Psoas muscle (tissue), 8 donors: ENCODE results near the gene BRF1. TPM values are rescaled to one million over a fixed set of nuclear protein-coding genes. Genes with fewer than 3 reads are reported as not detected.

Source experiments
- ATAC-seq, 4 donors: fragments of 200-7000 bp; cut with Tn5 transposase; one replicate each; pipeline ENCODE4 v1.9.1; 2020; ENCODE audit warnings: moderate library complexity in 3 of 4, mild to moderate bottlenecking in 2 of 4
- DNase-seq, 2 donors: peaks; one replicate each; pipeline ENCODE4 v3.0.0-alpha.2; 2020
- H3K27ac ChIP-seq: fragments of 200-600 bp; one replicate; pipeline ENCODE4 v1.8.0; 2022
- H3K27me3 ChIP-seq, 3 donors: fragments of 200-600 bp in 1 of 3; one replicate each; pipeline versions ENCODE4 v1.6.1 to v1.8.0; 2013 to 2022; ENCODE audit warnings: low read length in 2 of 3, mild to moderate bottlenecking in 2 of 3, moderate library complexity in 1 of 3; ENCODE audit not compliant: insufficient read depth in 3 of 3
- H3K36me3 ChIP-seq, 2 donors: fragments of 200-600 bp in 1 of 2; one replicate each; pipeline versions ENCODE4 v1.6.1 to v1.8.0; 2013 to 2022; ENCODE audit warnings: low read depth in 1 of 2, mild to moderate bottlenecking in 1 of 2, moderate library complexity in 1 of 2; ENCODE audit not compliant: insufficient read depth in 1 of 2
- H3K4me1 ChIP-seq: fragments of 200-600 bp; one replicate; pipeline ENCODE4 v1.8.0; 2022
- H3K4me3 ChIP-seq: fragments of 200-600 bp; one replicate; pipeline ENCODE4 v1.8.0; 2022; ENCODE audit warnings: mild to moderate bottlenecking
- H3K9me3 ChIP-seq: fragments of 200-600 bp; one replicate; pipeline ENCODE4 v1.8.0; 2022
- CTCF ChIP-seq: fragments of 200-600 bp; IDR thresholded peaks from one replicate; pipeline ENCODE4 v1.8.0; 2022; ENCODE audit warnings: antibody characterized with exemption
- WGBS, 3 donors: extraction: QIAGEN DNeasy Blood & Tissue Kit; methylation state at CpG; one replicate each; pipeline versions ENCODE4 v1.1.6 to v1.1.7; 2013; 5-methylcytosine and 5-hydroxymethylcytosine counted together
- intact Hi-C, 2 donors: fragments of 100-400 bp; cut with DNase I; formaldehyde crosslinking; loops; one replicate each; pipeline versions ENCODE4 v1.11.0 to v1.14.2; 2022
- polyA plus RNA-seq, 3 donors: library from polyadenylated mRNA; stranded (reverse); fragments of 200-250 nt; gene quantifications; one replicate each; pipeline ENCODE4 v1.2.3, GENCODE V29; 2013
- total RNA-seq, 4 donors: library from RNA; stranded (reverse); fragmentation: NEBNext Ultra II Directional in 2 of 4; extraction: Animal tissue kit (Norgen Biotek cat#: 25700) in 2 of 4; gene quantifications; one replicate each; pipeline versions ENCODE4 v1.2.1 to v1.2.4, GENCODE V29; 2021 to 2023
- donor health status: healthy with polysubstance abuse.
- donor health status: DM: no; HTN: no; CAD: no; lungs with moderate emphysema.
- donor health status: Bipolar disorder and iron deficiency.
- donor health status: healthy.
- donor health status: DM: yes; HTN: yes; CAD: no.
- donor health status: DM: no; HTN: no; CAD: no.
- donor health status: DM: no; HTN: no; CAD: no.
- donor health status: DM: yes; HTN: yes; CAD: no.

The BRF1 gene
- total and polyA plus RNA-seq, 7 donors, result 12.9 to 26.2 (median 17.1) TPM

GRCh38 chr14:105173145-105173544 lies 127.7 kb downstream of the BRF1 start:
- Histone ChIP-seq H3K4me1 (peaks cover 52% of the 10 kb centered on the region), H3K27ac (no peak overlapping the region), H3K9me3 (no peaks in the 10 kb centered on the region), H3K36me3 (no peaks in the 10 kb centered on the region), H3K4me3 (no peak overlapping the region), H3K27me3 (no peaks in the 10 kb centered on the region)
- DNase-seq, result no peak
- no peak for TF ChIP-seq CTCF
- WGBS, 3 donors, result 96% methylated on average over 13 of the region's 13 CpGs
- no peak for ATAC-seq
- intact Hi-C loops, result no loop called here

- DNase-seq (no peak), ATAC-seq (no peak)
- H3K9me3 ChIP-seq, result no peaks in the 10 kb centered on the region
- H3K36me3 ChIP-seq, result no peaks in the 10 kb centered on the region
- no peak overlapping the region for H3K4me3 ChIP-seq
- no peaks in the 10 kb centered on the region for H3K27me3 ChIP-seq
- peaks cover 46% of the 10 kb centered on the region for H3K4me1 ChIP-seq
- 68 to 73% (median 73%) methylated on average over 6 to 7 of the region's 7 CpGs for WGBS, 3 donors
- no peak overlapping the region for H3K27ac ChIP-seq
- intact Hi-C loops, result no loop called here
- TF ChIP-seq CTCF, result no peak
Measured at GRCh38 chr14:105172476-105172875, 128.3 kb downstream of the BRF1 start.

- Histone ChIP-seq H3K9me3 (no peaks in the 10 kb centered on the region), H3K4me1 (peaks cover 43% of the 10 kb centered on the region), H3K27ac (peak overlapping the region; percentile 82), H3K4me3 (peak overlapping the region; percentile 26), H3K36me3 (no peaks in the 10 kb centered on the region), H3K27me3 (no peaks in the 10 kb centered on the region)
- TF ChIP-seq CTCF, result no peak
- ATAC-seq (peak; percentile 71 to 78 (median 72)), DNase-seq (peak; percentile 60 to 85)
- 9 to 13% (median 10%) methylated on average over 18 to 19 of the region's 19 CpGs for WGBS, 3 donors
- intact Hi-C loops, result no loop called here
Measured at GRCh38 chr14:105171004-105171673, 129.7 kb downstream of the BRF1 start.

- DNase-seq (no peak), ATAC-seq (no peak)
- Histone ChIP-seq H3K36me3 (no peaks in the 10 kb centered on the region), H3K4me3 (peak overlapping the region; percentile 26), H3K27me3 (no peaks in the 10 kb centered on the region), H3K4me1 (peaks cover 49% of the 10 kb centered on the region), H3K27ac (peak overlapping the region; percentile 82), H3K9me3 (no peaks in the 10 kb centered on the region)
- intact Hi-C loops, result loop anchor here in 1 of 2 donors (5.0 kb wide), 1 partner anchor 78 kb away; no protein-coding TSS in a partner anchor
- 74 to 79% (median 77%) methylated on average over 21 to 22 of the region's 22 CpGs for WGBS, 3 donors
- no peak for TF ChIP-seq CTCF
Measured at GRCh38 chr14:105169776-105170655, 130.8 kb downstream of the BRF1 start.
